Panc1 (cell line): Measurements from ENCODE around the gene HLCS. TPM values are rescaled to one million over a fixed set of nuclear protein-coding genes. Genes with fewer than 3 reads are reported as not detected.

ENCODE experiments used
- ATAC-seq: fragments of 200-7000 bp; cut with Tn5 transposase; 2 replicates; pipeline ENCODE4 v1.9.1; 2020; ENCODE audit warnings: mild to moderate bottlenecking, moderate library complexity
- BruUV-seq: library from RNA; stranded (reverse); fragments of 400-500 nt; replicated peaks from 2 replicates; lab custom pipeline; 2021; lab: Mats Ljungman, UMichigan
- CTCF ChIA-PET: fragments of 300-600 bp; sonication (Branson Sonifier 250); formaldehyde crosslinking; loops from one replicate; lab custom pipeline; 2022; ENCODE audit warnings: antibody characterized with exemption; lab: Charles Lee
- POLR2A ChIA-PET: fragments of 300-600 bp; sonication (Branson Sonifier 250); formaldehyde crosslinking; loops from one replicate; lab custom pipeline; 2022; ENCODE audit warnings: antibody characterized with exemption; lab: Charles Lee
- DNase-seq: peaks from one replicate; pipeline ENCODE4 v3.0.0-alpha.2; 2010; ENCODE audit warnings: low read depth, low spot score
- H3K27ac ChIP-seq: 2 replicates; pipeline ENCODE4 v1.5.1; 2011; ENCODE audit warnings: mild to moderate bottlenecking, low read length, inconsistent platforms
- H3K27me3 ChIP-seq: fragments of 200-500 bp; sonication (Bioruptor generic); 2 replicates; pipeline ENCODE4 v1.6.0; 2014; ENCODE audit warnings: low read length, inconsistent platforms; ENCODE audit not compliant: control insufficient read depth, insufficient read depth
- H3K36me3 ChIP-seq: fragments of 200-500 bp; sonication (Bioruptor generic); 2 replicates; pipeline ENCODE4 v1.5.1; 2014; ENCODE audit warnings: inconsistent platforms, mild to moderate bottlenecking, low read length, moderate library complexity; ENCODE audit not compliant: control insufficient read depth, insufficient read depth
- H3K4me1 ChIP-seq: 2 replicates; pipeline ENCODE4 v1.5.1; 2011; ENCODE audit warnings: inconsistent platforms, mild to moderate bottlenecking, low read length, moderate library complexity; ENCODE audit not compliant: control insufficient read depth, insufficient read depth
- H3K4me3 ChIP-seq, 2 experiments: 2 replicates each; pipeline ENCODE4 v1.5.1; 2011 to 2012; ENCODE audit warnings: low read depth in 2 of 2, low read length in 2 of 2, mild to moderate bottlenecking in 2 of 2, inconsistent platforms in 1 of 2, moderate library complexity in 1 of 2
- H3K9me3 ChIP-seq: fragments of 200-500 bp; sonication (Bioruptor generic); 2 replicates; pipeline ENCODE4 v1.5.1; 2014; ENCODE audit warnings: low read depth, mild to moderate bottlenecking, inconsistent platforms, low read length, moderate library complexity; ENCODE audit not compliant: control insufficient read depth, insufficient read depth
- CTCF ChIP-seq: fragments of 450-650 bp; IDR thresholded peaks from 2 replicates; pipeline ENCODE4 v1.5.1; 2017; ENCODE audit warnings: mild to moderate bottlenecking
- POLR2AphosphoS5 ChIP-seq: IDR thresholded peaks from 2 replicates; pipeline ENCODE4 v1.6.1; 2012; ENCODE audit warnings: mild to moderate bottlenecking, low read depth, low read length, moderate library complexity
- SIN3A ChIP-seq: IDR thresholded peaks from 2 replicates; pipeline ENCODE4 v1.6.1; 2012; ENCODE audit warnings: low read depth, mild to moderate bottlenecking, low read length, moderate library complexity, borderline replicate concordance; ENCODE audit not compliant: insufficient read depth
- TCF7L2 ChIP-seq: IDR thresholded peaks from 2 replicates; pipeline ENCODE4 v1.6.1; 2011; ENCODE audit warnings: mild to moderate bottlenecking, low read depth, low read length, inconsistent platforms
- in situ Hi-C: cut with HindIII; loops from 2 replicates; pipeline ENCODE4 v1.10.0; 2016; ENCODE audit warnings: low sequenced_read_pairs, low pct_unique_long_range_greater_than_20kb
- intact Hi-C: fragments of 100-400 bp; cut with micrococcal nuclease; formaldehyde crosslinking; loops from one replicate; pipeline ENCODE4 v1.10.0; 2022; ENCODE audit not compliant: unreplicated experiment
- total RNA-seq: library from RNA; stranded (reverse); gene quantifications from one replicate; pipeline ENCODE4 v1.2.1, GENCODE V29; 2021; ENCODE audit not compliant: unreplicated experiment
- TF ChIP-seq, protein P1 (sequence below), 2 experiments: IDR thresholded peaks; 2 replicates each; pipeline ENCODE4 v1.6.1; 2011 to 2012; ENCODE audit warnings: low read depth in 2 of 2, control low read depth in 1 of 2, low read length in 1 of 2, mild to moderate bottlenecking in 1 of 2, moderate library complexity in 1 of 2; ENCODE audit not compliant: insufficient read depth in 1 of 2

Gene HLCS
- total RNA-seq, 1 experiment from 2014 or later, result 15.3 TPM

DNA sequence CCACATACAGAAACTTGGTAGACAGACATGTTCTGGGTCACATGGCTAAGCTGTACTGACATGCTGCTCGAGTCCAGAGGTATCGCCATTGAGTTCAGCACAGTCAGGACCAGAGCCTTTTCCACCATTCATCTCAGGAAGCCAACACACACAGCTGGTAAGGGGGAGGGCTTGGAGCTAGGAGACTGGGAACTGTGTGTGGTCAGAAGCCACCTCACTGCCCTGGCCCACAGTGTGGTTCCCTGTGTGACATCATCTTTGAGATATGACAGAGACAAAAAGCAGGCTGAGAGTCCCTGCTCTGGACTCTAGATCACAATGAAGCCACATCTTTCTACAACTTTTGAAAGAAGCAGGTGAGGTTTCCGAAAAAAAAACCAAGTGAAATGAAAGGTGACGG lies 160.4 kb downstream of the HLCS start:
- Histone ChIP-seq H3K9me3 (no peaks in the 10 kb centered on the region), H3K4me1 (no peaks in the 10 kb centered on the region), H3K27ac (no peak overlapping the region), H3K4me3 (no peak overlapping the region), H3K27me3 (no peaks in the 10 kb centered on the region), H3K36me3 (no peaks in the 10 kb centered on the region)
- BruUV-seq, result no TSS peak
- ChIA-PET POLR2A (no interaction called here), CTCF (no interaction called here)
- intact Hi-C loops (no loop called here), in situ Hi-C loops (no loop called here)
- TF ChIP-seq, protein P1, sequence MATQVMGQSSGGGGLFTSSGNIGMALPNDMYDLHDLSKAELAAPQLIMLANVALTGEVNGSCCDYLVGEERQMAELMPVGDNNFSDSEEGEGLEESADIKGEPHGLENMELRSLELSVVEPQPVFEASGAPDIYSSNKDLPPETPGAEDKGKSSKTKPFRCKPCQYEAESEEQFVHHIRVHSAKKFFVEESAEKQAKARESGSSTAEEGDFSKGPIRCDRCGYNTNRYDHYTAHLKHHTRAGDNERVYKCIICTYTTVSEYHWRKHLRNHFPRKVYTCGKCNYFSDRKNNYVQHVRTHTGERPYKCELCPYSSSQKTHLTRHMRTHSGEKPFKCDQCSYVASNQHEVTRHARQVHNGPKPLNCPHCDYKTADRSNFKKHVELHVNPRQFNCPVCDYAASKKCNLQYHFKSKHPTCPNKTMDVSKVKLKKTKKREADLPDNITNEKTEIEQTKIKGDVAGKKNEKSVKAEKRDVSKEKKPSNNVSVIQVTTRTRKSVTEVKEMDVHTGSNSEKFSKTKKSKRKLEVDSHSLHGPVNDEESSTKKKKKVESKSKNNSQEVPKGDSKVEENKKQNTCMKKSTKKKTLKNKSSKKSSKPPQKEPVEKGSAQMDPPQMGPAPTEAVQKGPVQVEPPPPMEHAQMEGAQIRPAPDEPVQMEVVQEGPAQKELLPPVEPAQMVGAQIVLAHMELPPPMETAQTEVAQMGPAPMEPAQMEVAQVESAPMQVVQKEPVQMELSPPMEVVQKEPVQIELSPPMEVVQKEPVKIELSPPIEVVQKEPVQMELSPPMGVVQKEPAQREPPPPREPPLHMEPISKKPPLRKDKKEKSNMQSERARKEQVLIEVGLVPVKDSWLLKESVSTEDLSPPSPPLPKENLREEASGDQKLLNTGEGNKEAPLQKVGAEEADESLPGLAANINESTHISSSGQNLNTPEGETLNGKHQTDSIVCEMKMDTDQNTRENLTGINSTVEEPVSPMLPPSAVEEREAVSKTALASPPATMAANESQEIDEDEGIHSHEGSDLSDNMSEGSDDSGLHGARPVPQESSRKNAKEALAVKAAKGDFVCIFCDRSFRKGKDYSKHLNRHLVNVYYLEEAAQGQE (IDR thresholded peaks at IDR 0.05; ENCODE audit: insufficient read depth in 1 of 2, low read depth in 2 of 2, low read length in 1 of 2), result no peak
- TF ChIP-seq SIN3A (no peak), CTCF (no peak), POLR2AphosphoS5 (no peak), TCF7L2 (no peak)
- DNase-seq, result no peak
- ATAC-seq, result no peak

GRCh38 chr21:36804874-36805611 lies 161.4 kb downstream of the HLCS start:
- no peaks in the 10 kb centered on the region for H3K4me1 ChIP-seq
- ATAC-seq (no peak), DNase-seq (no peak)
- H3K4me3 ChIP-seq, result no peak overlapping the region
- intact Hi-C loops, result no loop called here
- H3K27me3 ChIP-seq, result no peaks in the 10 kb centered on the region
- CTCF ChIA-PET, result no interaction called here
- POLR2A ChIA-PET, result no interaction called here
- H3K9me3 ChIP-seq, result no peaks in the 10 kb centered on the region
- BruUV-seq, result no TSS peak
- TF ChIP-seq, protein P1 (IDR thresholded peaks at IDR 0.05; ENCODE audit: insufficient read depth in 1 of 2, low read depth in 2 of 2, low read length in 1 of 2), result no peak
- TF ChIP-seq CTCF (no peak), TCF7L2 (no peak), POLR2AphosphoS5 (no peak), SIN3A (no peak)
- H3K27ac ChIP-seq, result no peak overlapping the region
- in situ Hi-C loops, result no loop called here
- H3K36me3 ChIP-seq, result no peaks in the 10 kb centered on the region
